PFSK-1 (cell line): ENCODE measurements around the gene C3.

Experiments used
- POLR2AphosphoS5 ChIP-seq: IDR thresholded peaks from 2 replicates; pipeline ENCODE4 v1.6.1; 2012; ENCODE audit warnings: low read depth, mild to moderate bottlenecking, control low read depth, low read length, moderate library complexity
- SIN3A ChIP-seq: IDR thresholded peaks from 2 replicates; pipeline ENCODE4 v1.6.1; 2012; ENCODE audit warnings: mild to moderate bottlenecking, low read length, moderate library complexity, borderline replicate concordance; ENCODE audit not compliant: insufficient read depth

DNA sequence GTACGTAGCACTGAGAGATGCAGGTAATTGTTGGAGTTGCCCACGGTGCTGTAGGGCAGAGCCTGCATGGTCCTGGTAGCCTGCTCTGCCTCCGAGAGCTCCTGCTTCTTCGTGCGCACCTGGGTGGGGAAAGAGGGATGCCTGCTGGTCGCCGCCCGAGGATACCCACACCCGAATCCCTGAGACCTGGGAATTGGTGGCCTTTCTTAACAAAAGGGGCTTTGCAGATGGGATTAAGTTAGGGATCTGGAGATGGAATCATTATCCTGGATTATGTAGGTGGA lies 9.4 kb downstream of the C3 start:
- no peak for TF ChIP-seq SIN3A
- TF ChIP-seq POLR2AphosphoS5 = no peak
